SK-N-SH (cell line): Measurements from ENCODE around the gene PGK1. TPM values are rescaled to one million over a fixed set of nuclear protein-coding genes. Genes with fewer than 3 reads are reported as not detected.

Experiments
- CTCF ChIA-PET: fragments of 300-600, 350-600 bp; formaldehyde crosslinking; extraction: SDS; loops from one replicate; lab custom pipeline; 2021; lab: Yijun Ruan, JAX
- POLR2A ChIA-PET: fragments of 350-600 bp; sonication (Branson Sonifier 250); formaldehyde crosslinking; extraction: SDS; loops from one replicate; lab custom pipeline; 2020; ENCODE audit warnings: antibody characterized with exemption, inconsistent platforms; lab: Yijun Ruan, JAX
- DNase-seq: peaks from one replicate; pipeline ENCODE4 v3.0.0; 2012
- H2AFZ ChIP-seq: fragments of 200-600 bp; sonication (generic); 2 replicates; pipeline ENCODE4 v1.8.1; 2016; ENCODE audit warnings: antibody characterized with exemption, mild to moderate bottlenecking, low read depth
- H3F3A ChIP-seq: fragments of 200-600 bp; sonication (generic); replicated peaks from 2 replicates; pipeline ENCODE3; 2016; ENCODE audit warnings: antibody characterized with exemption, mild to moderate bottlenecking; ENCODE audit not compliant: insufficient read depth
- H3K27ac ChIP-seq, 2 experiments: fragments of 200-500 bp in 1 of 2; fragments of 200-600 bp in 1 of 2; sonication (Bioruptor generic) in 1 of 2; sonication (generic), shearing (Covaris generic) in 1 of 2; 2 replicates each; pipeline versions ENCODE4 v1.5.1 to v1.6.1; 2014 to 2016; ENCODE audit warnings: low read depth in 2 of 2, inconsistent platforms in 1 of 2, low read length in 1 of 2, mild to moderate bottlenecking in 1 of 2, mixed read lengths in 1 of 2
- H3K27me3 ChIP-seq: fragments of 200-600 bp; sonication (generic), shearing (Covaris generic); 2 replicates; pipeline ENCODE4 v1.6.1; 2016; ENCODE audit warnings: mixed run types; ENCODE audit not compliant: insufficient read depth
- H3K36me3 ChIP-seq, 2 experiments: fragments of 200-500 bp in 1 of 2; fragments of 200-600 bp in 1 of 2; sonication (Bioruptor generic) in 1 of 2; sonication (generic) in 1 of 2; replicated peaks in 1 of 2; 2 replicates each; pipeline versions ENCODE3 to v1.5.1; 2014 to 2016; ENCODE audit warnings: low read length in 1 of 2, mild to moderate bottlenecking in 1 of 2; ENCODE audit not compliant: insufficient read depth in 2 of 2, control insufficient read depth in 1 of 2
- H3K4me1 ChIP-seq, 2 experiments: fragments of 200-500 bp in 1 of 2; fragments of 200-600 bp in 1 of 2; sonication (Bioruptor generic) in 1 of 2; sonication (generic), shearing (Covaris generic) in 1 of 2; 2 replicates each; pipeline versions ENCODE4 v1.5.1 to v1.6.1; 2014 to 2016; ENCODE audit warnings: low read depth in 1 of 2, low read length in 1 of 2, mixed run types in 1 of 2; ENCODE audit not compliant: insufficient read depth in 2 of 2, control insufficient read depth in 1 of 2
- H3K4me2 ChIP-seq: fragments of 200-600 bp; sonication (generic), shearing (Covaris generic); 2 replicates; pipeline ENCODE4 v1.6.1; 2017; ENCODE audit warnings: mixed run types
- H3K4me3 ChIP-seq, 2 experiments: fragments of 200-500 bp in 1 of 2; fragments of 200-600 bp in 1 of 2; sonication (Bioruptor generic) in 1 of 2; sonication (generic), shearing (Covaris generic) in 1 of 2; 2 replicates each; pipeline versions ENCODE4 v1.5.1 to v1.8.1; 2014 to 2016; ENCODE audit warnings: low read depth in 2 of 2, inconsistent platforms in 1 of 2, low read length in 1 of 2, mild to moderate bottlenecking in 1 of 2, mixed read lengths in 1 of 2, moderate library complexity in 1 of 2
- H3K79me2 ChIP-seq: fragments of 200-600 bp; sonication (generic); 2 replicates; pipeline ENCODE4 v1.8.1; 2017; ENCODE audit warnings: mild to moderate bottlenecking; ENCODE audit not compliant: insufficient read depth
- H3K9ac ChIP-seq: fragments of 200-600 bp; sonication (generic); 2 replicates; pipeline ENCODE4 v1.6.1; 2017; ENCODE audit warnings: mixed run types
- H3K9me2 ChIP-seq: fragments of 200-600 bp; sonication (generic); 2 replicates; pipeline ENCODE4 v1.6.1; 2017; ENCODE audit warnings: mixed run types
- H3K9me3 ChIP-seq: fragments of 200-600 bp; sonication (generic); 2 replicates; pipeline ENCODE4 v1.6.1; 2017; ENCODE audit warnings: mixed run types, mild to moderate bottlenecking, moderate library complexity
- H4K20me1 ChIP-seq: fragments of 200-600 bp; sonication (generic); 2 replicates; pipeline ENCODE4 v1.6.1; 2017; ENCODE audit warnings: mild to moderate bottlenecking, mixed run types; ENCODE audit not compliant: insufficient read depth
- CHD2 ChIP-seq: fragments of 150-350 bp; IDR thresholded peaks from 2 replicates; pipeline ENCODE4 v1.6.1; 2018; ENCODE audit warnings: low read length; ENCODE audit not compliant: partially characterized antibody
- CTCF ChIP-seq: fragments of 200-600 bp; sonication (generic); IDR thresholded peaks from 2 replicates; pipeline ENCODE4 v1.6.1; 2017; ENCODE audit warnings: antibody characterized with exemption, mild to moderate bottlenecking, moderate library complexity
- ELF1 ChIP-seq: IDR thresholded peaks from 2 replicates; pipeline ENCODE4 v1.4.0; 2012
- EZH2phosphoT487 ChIP-seq: fragments of 200-600 bp; sonication (generic); IDR thresholded peaks from 2 replicates; pipeline ENCODE4 v1.6.1; 2017; ENCODE audit warnings: low read depth, mixed run types, mild to moderate bottlenecking, antibody characterized with exemption, moderate library complexity, borderline replicate concordance
- FOSL2 ChIP-seq: IDR thresholded peaks from 2 replicates; pipeline ENCODE4 v1.4.0; 2012; ENCODE audit warnings: low read depth, mild to moderate bottlenecking, moderate library complexity, borderline replicate concordance
- FOXJ3 ChIP-seq: sonication (generic); formaldehyde crosslinking; IDR thresholded peaks from 2 replicates; pipeline ENCODE4 v1.5.1; 2020; ENCODE audit warnings: mild to moderate bottlenecking, missing genetic modification reagents
- FOXM1 ChIP-seq: IDR thresholded peaks from 2 replicates; pipeline ENCODE4 v1.4.0; 2012; ENCODE audit warnings: low read depth, mild to moderate bottlenecking
- GATA2 ChIP-seq: sonication (generic); formaldehyde crosslinking; IDR thresholded peaks from 2 replicates; pipeline ENCODE4 v1.5.0; 2020; ENCODE audit warnings: mild to moderate bottlenecking, missing genetic modification reagents
- JUND ChIP-seq: IDR thresholded peaks from 2 replicates; pipeline ENCODE4 v1.4.0; 2012
- MEF2A ChIP-seq: IDR thresholded peaks from 2 replicates; pipeline ENCODE4 v1.4.0; 2012; ENCODE audit warnings: low read depth, borderline replicate concordance
- MXI1 ChIP-seq: IDR thresholded peaks from 2 replicates; pipeline ENCODE4 v1.6.1; 2012; ENCODE audit warnings: mild to moderate bottlenecking, low read depth, low read length, improper control_type of control experiment
- NFIC ChIP-seq: IDR thresholded peaks from 2 replicates; pipeline ENCODE4 v1.4.0; 2012; ENCODE audit warnings: borderline replicate concordance
- PBX3 ChIP-seq: IDR thresholded peaks from 2 replicates; pipeline ENCODE4; 2012
- POLR2AphosphoS5 ChIP-seq: IDR thresholded peaks from 2 replicates; pipeline ENCODE4 v1.6.1; 2012; ENCODE audit warnings: low read depth, low read length
- RAD21 ChIP-seq: IDR thresholded peaks from 2 replicates; pipeline ENCODE4 v1.6.1; 2012; ENCODE audit warnings: mild to moderate bottlenecking, low read length
- RCOR1 ChIP-seq: fragments of 150-350 bp; IDR thresholded peaks from 2 replicates; pipeline ENCODE4 v1.6.1; 2017; ENCODE audit warnings: antibody characterized with exemption, low read length
- RFX5 ChIP-seq: IDR thresholded peaks from 2 replicates; pipeline ENCODE4 v1.6.1; 2012; ENCODE audit warnings: mild to moderate bottlenecking, improper control_type of control experiment, low read length
- SIN3A ChIP-seq: IDR thresholded peaks from 2 replicates; pipeline ENCODE4 v1.6.1; 2012; ENCODE audit warnings: low read depth, mild to moderate bottlenecking, low read length, moderate library complexity, borderline replicate concordance
- SMC3 ChIP-seq: IDR thresholded peaks from 2 replicates; pipeline ENCODE4 v1.6.1; 2012; ENCODE audit warnings: low read depth, low read length, improper control_type of control experiment
- TCF12 ChIP-seq: IDR thresholded peaks from 2 replicates; pipeline ENCODE4 v1.4.0; 2012
- YY1 ChIP-seq: IDR thresholded peaks from 2 replicates; pipeline ENCODE4 v1.4.0; 2012; ENCODE audit warnings: low read depth, mild to moderate bottlenecking
- ZBTB33 ChIP-seq: IDR thresholded peaks from 2 replicates; pipeline ENCODE4 v1.4.0; 2012; ENCODE audit warnings: low read depth, borderline replicate concordance
- WGBS: methylation state at CpG from one replicate; pipeline ENCODE4 v1.1.6; 2017; ENCODE audit warnings: low lambda C conversion rate; 5-methylcytosine and 5-hydroxymethylcytosine counted together
- polyA plus RNA-seq, 3 experiments: library from polyadenylated mRNA; depleted of rRNA; stranded (reverse); fragments of >200 nt; gene quantifications; 2 replicates each; pipeline ENCODE4 v1.2.3, GENCODE V29; 2012
- TF ChIP-seq, protein P1 (sequence below): fragments of 150-350 bp; IDR thresholded peaks from 2 replicates; pipeline ENCODE4 v1.6.1; 2017; ENCODE audit warnings: antibody characterized with exemption, low read length, low read depth, borderline replicate concordance
- TF ChIP-seq, protein P2 (sequence below): IDR thresholded peaks from 2 replicates; pipeline ENCODE4 v1.4.0; 2012; ENCODE audit warnings: low read depth
- TF ChIP-seq, protein P3 (sequence below): IDR thresholded peaks from 2 replicates; pipeline ENCODE4 v1.4.0; 2012; ENCODE audit warnings: low read depth, borderline replicate concordance
- TF ChIP-seq, protein P4 (sequence below): fragments of 150-350 bp; IDR thresholded peaks from 2 replicates; pipeline ENCODE4 v1.6.1; 2016; ENCODE audit warnings: mild to moderate bottlenecking, low read depth, low read length

The PGK1 gene
- polyA plus RNA-seq, 1 of the 3 experiments (the other 2 are of a cell fraction) = 260 TPM

DNA sequence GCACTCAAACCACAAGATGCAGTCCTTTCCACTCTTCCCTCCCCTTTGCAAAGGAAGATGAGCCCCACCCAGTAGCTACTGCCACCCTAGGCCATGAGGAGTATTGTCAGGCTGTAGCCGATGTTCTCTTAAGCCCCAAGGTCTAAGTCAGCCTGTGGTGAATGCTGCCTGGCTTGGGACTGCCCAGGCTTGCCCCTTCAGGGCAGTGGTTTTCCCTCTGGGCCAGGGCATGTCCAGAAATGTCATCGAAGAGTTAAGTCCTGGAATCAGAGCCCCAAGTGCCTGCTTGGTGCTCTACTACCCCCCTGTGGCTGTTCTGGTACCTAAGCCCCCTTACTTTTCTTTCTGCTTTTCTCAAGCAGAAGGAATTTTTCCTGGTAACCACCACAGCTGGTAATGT is 11.8 kb upstream of the PGK1 start:
- CTCF ChIA-PET = interaction anchor here (0.6 kb wide), 1 partner anchor 63 kb away, joined by 3 read pairs; no protein-coding TSS in a partner anchor
- DNase-seq = no peak
- H3K27ac ChIP-seq = no peak overlapping the region

More for the DNA sequence above, 11.8 kb upstream of the PGK1 start:
- Histone ChIP-seq H3F3A (no peaks in the 10 kb centered on the region), H3K4me2 (no peak overlapping the region), H3K36me3 (no peaks in the 10 kb centered on the region), H3K9me2 (no peaks in the 10 kb centered on the region), H3K9ac (no peak overlapping the region), H3K9me3 (no peaks in the 10 kb centered on the region), H3K4me1 (no peaks in the 10 kb centered on the region; a peak in 1 of 4 replicates), H3K4me3 (no peak overlapping the region), H3K27me3 (no peaks in the 10 kb centered on the region), H4K20me1 (no peaks in the 10 kb centered on the region), H3K79me2 (no peaks in the 10 kb centered on the region), H2AFZ (no peak overlapping the region)
- 29% methylated on average over 2 of the region's 2 CpGs for WGBS
- TF ChIP-seq, protein P1, sequence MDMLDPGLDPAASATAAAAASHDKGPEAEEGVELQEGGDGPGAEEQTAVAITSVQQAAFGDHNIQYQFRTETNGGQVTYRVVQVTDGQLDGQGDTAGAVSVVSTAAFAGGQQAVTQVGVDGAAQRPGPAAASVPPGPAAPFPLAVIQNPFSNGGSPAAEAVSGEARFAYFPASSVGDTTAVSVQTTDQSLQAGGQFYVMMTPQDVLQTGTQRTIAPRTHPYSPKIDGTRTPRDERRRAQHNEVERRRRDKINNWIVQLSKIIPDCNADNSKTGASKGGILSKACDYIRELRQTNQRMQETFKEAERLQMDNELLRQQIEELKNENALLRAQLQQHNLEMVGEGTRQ = no peak
- TF ChIP-seq FOSL2 (no peak), FOXJ3 (CRISPR knock-in tag) (no peak), TCF12 (no peak), ELF1 (no peak), ZBTB33 (no peak), MEF2A (no peak), CHD2 (no peak), JUND (no peak), EZH2phosphoT487 (no peak), PBX3 (no peak), YY1 (no peak), SMC3 (peak; percentile 37), RAD21 (peak; percentile 62), MXI1 (no peak), CTCF (peak; percentile 56), NFIC (no peak), GATA2 (no peak), POLR2AphosphoS5 (no peak), SIN3A (no peak), FOXM1 (no peak), RCOR1 (no peak), RFX5 (no peak)
- TF ChIP-seq, protein P2, sequence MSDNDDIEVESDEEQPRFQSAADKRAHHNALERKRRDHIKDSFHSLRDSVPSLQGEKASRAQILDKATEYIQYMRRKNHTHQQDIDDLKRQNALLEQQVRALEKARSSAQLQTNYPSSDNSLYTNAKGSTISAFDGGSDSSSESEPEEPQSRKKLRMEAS = no peak
- TF ChIP-seq, protein P3, sequence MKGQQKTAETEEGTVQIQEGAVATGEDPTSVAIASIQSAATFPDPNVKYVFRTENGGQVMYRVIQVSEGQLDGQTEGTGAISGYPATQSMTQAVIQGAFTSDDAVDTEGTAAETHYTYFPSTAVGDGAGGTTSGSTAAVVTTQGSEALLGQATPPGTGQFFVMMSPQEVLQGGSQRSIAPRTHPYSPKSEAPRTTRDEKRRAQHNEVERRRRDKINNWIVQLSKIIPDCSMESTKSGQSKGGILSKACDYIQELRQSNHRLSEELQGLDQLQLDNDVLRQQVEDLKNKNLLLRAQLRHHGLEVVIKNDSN = no peak
- TF ChIP-seq, protein P4, sequence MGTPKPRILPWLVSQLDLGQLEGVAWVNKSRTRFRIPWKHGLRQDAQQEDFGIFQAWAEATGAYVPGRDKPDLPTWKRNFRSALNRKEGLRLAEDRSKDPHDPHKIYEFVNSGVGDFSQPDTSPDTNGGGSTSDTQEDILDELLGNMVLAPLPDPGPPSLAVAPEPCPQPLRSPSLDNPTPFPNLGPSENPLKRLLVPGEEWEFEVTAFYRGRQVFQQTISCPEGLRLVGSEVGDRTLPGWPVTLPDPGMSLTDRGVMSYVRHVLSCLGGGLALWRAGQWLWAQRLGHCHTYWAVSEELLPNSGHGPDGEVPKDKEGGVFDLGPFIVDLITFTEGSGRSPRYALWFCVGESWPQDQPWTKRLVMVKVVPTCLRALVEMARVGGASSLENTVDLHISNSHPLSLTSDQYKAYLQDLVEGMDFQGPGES = no peak
- POLR2A ChIA-PET = no interaction called here
